HG03354 (cell line): ENCODE measurements around the gene TRMT44.

ENCODE experiments used
- ATAC-seq: cut with Tn5 transposase; IDR thresholded peaks from one replicate; pipeline ENCODE4 v1.9.1; 2021; ENCODE audit warnings: mild to moderate bottlenecking; ENCODE audit not compliant: unreplicated experiment, poor library complexity, severe bottlenecking

TRMT44 gene

GRCh38 chr4:8440492-8441311, at the start of gene TRMT44, which contains the start of gene ACOX3:
Gene TRMT44 (plus strand): TSS chr4:8440777. CDS start chr4:8440823, 46 bp downstream.
Gene ACOX3 (minus strand): TSS chr4:8440723. CDS start chr4:8416521, 24,202 bp downstream.
- peak; percentile 90 for ATAC-seq

GRCh38 chr4:8391071-8391470, 49.5 kb upstream of the TRMT44 start:
- no peak for ATAC-seq

- ATAC-seq: peak; percentile 88
Measured at GRCh38 chr4:8391972-8392371, 48.6 kb upstream of the TRMT44 start.

- ATAC-seq: no peak
Measured at GRCh38 chr4:8392591-8393190, 47.9 kb upstream of the TRMT44 start.

- ATAC-seq: no peak
Measured at GRCh38 chr4:8393593-8394038, 47.0 kb upstream of the TRMT44 start.

- ATAC-seq: no peak
Measured at GRCh38 chr4:8394061-8394519, 46.5 kb upstream of the TRMT44 start.

- ATAC-seq: no peak
Measured at GRCh38 chr4:8394806-8395205, 45.8 kb upstream of the TRMT44 start.

GRCh38 chr4:8395504-8396296, 44.9 kb upstream of the TRMT44 start:
- ATAC-seq: no peak

- no peak for ATAC-seq
Measured at GRCh38 chr4:8396762-8397406, 43.7 kb upstream of the TRMT44 start.

- no peak for ATAC-seq
Measured at GRCh38 chr4:8398347-8398746, 42.2 kb upstream of the TRMT44 start.

- ATAC-seq: no peak
Measured at GRCh38 chr4:8399298-8399697, 41.3 kb upstream of the TRMT44 start.

- no peak for ATAC-seq
Measured at GRCh38 chr4:8400632-8401325, 39.8 kb upstream of the TRMT44 start.

- no peak for ATAC-seq
Measured at GRCh38 chr4:8401665-8402064, 38.9 kb upstream of the TRMT44 start.

GRCh38 chr4:8402181-8402597, 38.4 kb upstream of the TRMT44 start:
- no peak for ATAC-seq

- no peak for ATAC-seq
Measured at GRCh38 chr4:8402640-8403039, 37.9 kb upstream of the TRMT44 start.

- no peak for ATAC-seq
Measured at GRCh38 chr4:8403173-8403753, 37.3 kb upstream of the TRMT44 start.

GRCh38 chr4:8403976-8404375, 36.6 kb upstream of the TRMT44 start:
- no peak for ATAC-seq

- ATAC-seq: no peak
Measured at GRCh38 chr4:8404791-8405515, 35.6 kb upstream of the TRMT44 start.
